GM23338 (cell line): ENCODE data around the gene RSRC1. TPM values are rescaled to one million over a fixed set of nuclear protein-coding genes. Genes with fewer than 3 reads are reported as not detected.

Experiments used
- ATAC-seq: fragments of 200-7000 bp; cut with Tn5 transposase; 3 replicates; pipeline ENCODE4 v1.9.1; 2020
- DNase-seq: peaks from one replicate; pipeline ENCODE4 v3.0.0-alpha.2; 2015; ENCODE audit warnings: low spot score
- H2AFZ ChIP-seq: fragments of 200-600 bp; sonication (generic); 2 replicates; pipeline ENCODE4 v1.8.0; 2016; ENCODE audit warnings: antibody characterized with exemption, mild to moderate bottlenecking, moderate library complexity
- H3F3A ChIP-seq: fragments of 200-600 bp; sonication (generic); replicated peaks from 2 replicates; pipeline ENCODE4 v1.8.0; 2017; ENCODE audit warnings: antibody characterized with exemption, mixed run types, low read depth
- H3K27ac ChIP-seq: fragments of 200-600 bp; sonication (generic); 2 replicates; pipeline ENCODE4 v1.6.1; 2016; ENCODE audit warnings: low read depth
- H3K27me3 ChIP-seq: fragments of 200-600 bp; sonication (generic); 2 replicates; pipeline ENCODE4 v1.8.0; 2016; ENCODE audit warnings: mild to moderate bottlenecking, mixed run types, moderate library complexity; ENCODE audit not compliant: insufficient read depth
- H3K36me3 ChIP-seq: fragments of 200-600 bp; sonication (generic); 2 replicates; pipeline ENCODE4 v1.8.0; 2016; ENCODE audit warnings: mild to moderate bottlenecking; ENCODE audit not compliant: insufficient read depth
- H3K4me1 ChIP-seq: fragments of 200-600 bp; sonication (generic); 2 replicates; pipeline ENCODE4 v1.8.0; 2016; ENCODE audit warnings: mild to moderate bottlenecking, moderate library complexity; ENCODE audit not compliant: insufficient read depth
- H3K4me2 ChIP-seq: fragments of 200-600 bp; sonication (generic); 2 replicates; pipeline ENCODE4 v1.7.1; 2017; ENCODE audit warnings: mixed run types
- H3K4me3 ChIP-seq: fragments of 200-600 bp; sonication (generic); 2 replicates; pipeline ENCODE4 v1.6.1; 2016; ENCODE audit warnings: mixed run types
- H3K79me2 ChIP-seq: fragments of 200-600 bp; sonication (generic); replicated peaks from 2 replicates; pipeline ENCODE4 v1.8.0; 2017; ENCODE audit warnings: mild to moderate bottlenecking; ENCODE audit not compliant: insufficient read depth
- H3K9me2 ChIP-seq: fragments of 200-600 bp; sonication (generic); 2 replicates; pipeline ENCODE4 v1.8.0; 2017; ENCODE audit not compliant: insufficient read depth
- H4K20me1 ChIP-seq: fragments of 200-600 bp; sonication (generic); replicated peaks from 2 replicates; pipeline ENCODE4 v1.8.0; 2017; ENCODE audit warnings: mild to moderate bottlenecking; ENCODE audit not compliant: insufficient read depth
- H3K27ac Mint-ChIP-seq: 2 replicates; pipeline ENCODE4 v1.8.0; 2020; ENCODE audit warnings: inconsistent platforms, mild to moderate bottlenecking, moderate library complexity, mixed read lengths
- H3K27me3 Mint-ChIP-seq: 3 replicates; pipeline ENCODE4 v1.8.0; 2022; ENCODE audit warnings: low read depth, mild to moderate bottlenecking, moderate library complexity, mixed read lengths, inconsistent platforms; ENCODE audit not compliant: insufficient read depth, poor library complexity
- H3K36me3 Mint-ChIP-seq: 3 replicates; pipeline ENCODE4 v1.8.0; 2021; ENCODE audit warnings: low read depth, mild to moderate bottlenecking, inconsistent platforms, moderate library complexity, mixed read lengths
- H3K4me1 Mint-ChIP-seq: 3 replicates; pipeline ENCODE4 v1.8.0; 2020; ENCODE audit warnings: mild to moderate bottlenecking, inconsistent platforms, mixed read lengths
- H3K4me3 Mint-ChIP-seq: 3 replicates; pipeline ENCODE4 v1.8.0; 2021; ENCODE audit warnings: moderate library complexity, mild to moderate bottlenecking, inconsistent platforms, mixed read lengths
- H3K9me3 Mint-ChIP-seq: 3 replicates; pipeline ENCODE4 v1.8.0; 2020; ENCODE audit warnings: moderate library complexity, mild to moderate bottlenecking, inconsistent platforms, mixed read lengths
- EZH2 ChIP-seq: fragments of 200-600 bp; sonication (generic); IDR thresholded peaks from one replicate; pipeline ENCODE4 v1.8.0; 2017; ENCODE audit warnings: antibody characterized with exemption, mild to moderate bottlenecking, low read depth; ENCODE audit not compliant: unreplicated experiment
- EZH2phosphoT487 ChIP-seq: fragments of 200-600 bp; sonication (generic); IDR thresholded peaks from one replicate; pipeline ENCODE4 v1.8.1; 2018; ENCODE audit warnings: antibody characterized with exemption; ENCODE audit not compliant: unreplicated experiment
- NANOG ChIP-seq: IDR thresholded peaks from 2 replicates; pipeline ENCODE4 v1.6.1; 2016; ENCODE audit warnings: antibody characterized with exemption, borderline replicate concordance
- polyA plus RNA-seq: library from polyadenylated mRNA; unstranded; fragments of >200 nt; fragmentation: Nextera tagmentation; extraction: Ambion mirVana; gene quantifications from 2 replicates; pipeline ENCODE4 v1.2.1, GENCODE V29; 2016
- total RNA-seq: library from RNA; depleted of rRNA; stranded (reverse); fragments of >200 nt; shearing (Covaris generic); gene quantifications from 2 replicates; pipeline ENCODE4 v1.2.3, GENCODE V29; 2014
- TF ChIP-seq, protein P1 (sequence below): IDR thresholded peaks from 2 replicates; pipeline ENCODE4 v1.6.1; 2016; ENCODE audit warnings: antibody characterized with exemption
- TF ChIP-seq, protein P2 (sequence below): fragments of 250-450 bp; sonication (Bioruptor Pico); IDR thresholded peaks from 2 replicates; pipeline ENCODE4 v1.5.0; 2020; ENCODE audit warnings: mild to moderate bottlenecking, moderate library complexity

Gene RSRC1
- total and polyA plus RNA-seq, 2 experiments from 2014 or later = 32.5 to 76.8 TPM

DNA sequence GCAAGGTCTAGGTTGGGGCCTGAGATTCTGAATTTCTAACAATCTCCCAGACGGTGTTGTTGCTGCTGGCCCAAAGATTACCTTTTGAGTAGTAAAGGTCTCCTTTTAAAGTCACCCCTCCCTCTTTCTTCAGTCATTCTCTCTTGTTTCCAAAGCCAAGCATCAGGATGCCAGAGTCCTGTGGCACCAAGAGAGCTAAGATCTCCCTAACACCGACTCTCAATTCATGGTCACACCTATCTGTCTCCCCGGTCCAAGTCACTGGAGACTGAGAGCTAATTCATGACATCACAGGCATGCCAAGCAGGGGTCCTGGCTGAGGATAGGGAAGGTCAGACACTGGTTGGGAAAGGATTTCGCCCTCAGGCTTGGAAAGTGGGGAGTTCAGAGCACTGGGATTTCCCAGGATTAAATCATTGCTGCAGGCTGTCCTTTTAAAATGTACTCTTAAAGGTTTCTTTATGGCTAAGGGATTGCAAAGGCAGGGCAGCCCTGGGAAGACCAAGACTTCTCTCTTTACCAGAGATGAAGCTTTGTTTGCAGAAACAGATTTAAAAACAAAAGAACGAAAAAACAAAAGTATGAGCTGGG is 11.0 kb upstream of the RSRC1 start:
- H3K4me3 Mint-ChIP-seq = peak overlapping the region; percentile 95
- Histone ChIP-seq H3K79me2 (no peaks in the 10 kb centered on the region), H2AFZ (no peak overlapping the region), H3K4me2 (peak overlapping the region; percentile 89), H3K4me3 (peak overlapping the region; percentile 88), H3K27ac (no peak overlapping the region), H3F3A (peaks cover 9% of the 10 kb centered on the region), H3K36me3 (no peaks in the 10 kb centered on the region), H4K20me1 (peaks cover 3% of the 10 kb centered on the region; the same call in 1 of the 2 replicates), H3K9me2 (no peaks in the 10 kb centered on the region), H3K27me3 (peaks cover 96% of the 10 kb centered on the region), H3K4me1 (peaks cover 77% of the 10 kb centered on the region)
- peaks cover 100% of the 10 kb centered on the region for H3K27me3 Mint-ChIP-seq
- H3K4me1 Mint-ChIP-seq = peaks cover 43% of the 10 kb centered on the region
- ATAC-seq (no peak; the same call in 1 of the 3 replicates), DNase-seq (peak; percentile 55)
- H3K9me3 Mint-ChIP-seq = peaks cover 3% of the 10 kb centered on the region
- no peak overlapping the region for H3K27ac Mint-ChIP-seq
- no peaks in the 10 kb centered on the region for H3K36me3 Mint-ChIP-seq
- TF ChIP-seq EZH2 = peak; percentile 51
- no peak for TF ChIP-seq EZH2phosphoT487
- TF ChIP-seq, protein P1, sequence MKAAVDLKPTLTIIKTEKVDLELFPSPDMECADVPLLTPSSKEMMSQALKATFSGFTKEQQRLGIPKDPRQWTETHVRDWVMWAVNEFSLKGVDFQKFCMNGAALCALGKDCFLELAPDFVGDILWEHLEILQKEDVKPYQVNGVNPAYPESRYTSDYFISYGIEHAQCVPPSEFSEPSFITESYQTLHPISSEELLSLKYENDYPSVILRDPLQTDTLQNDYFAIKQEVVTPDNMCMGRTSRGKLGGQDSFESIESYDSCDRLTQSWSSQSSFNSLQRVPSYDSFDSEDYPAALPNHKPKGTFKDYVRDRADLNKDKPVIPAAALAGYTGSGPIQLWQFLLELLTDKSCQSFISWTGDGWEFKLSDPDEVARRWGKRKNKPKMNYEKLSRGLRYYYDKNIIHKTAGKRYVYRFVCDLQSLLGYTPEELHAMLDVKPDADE = no peak
- no peak for TF ChIP-seq NANOG

DNA sequence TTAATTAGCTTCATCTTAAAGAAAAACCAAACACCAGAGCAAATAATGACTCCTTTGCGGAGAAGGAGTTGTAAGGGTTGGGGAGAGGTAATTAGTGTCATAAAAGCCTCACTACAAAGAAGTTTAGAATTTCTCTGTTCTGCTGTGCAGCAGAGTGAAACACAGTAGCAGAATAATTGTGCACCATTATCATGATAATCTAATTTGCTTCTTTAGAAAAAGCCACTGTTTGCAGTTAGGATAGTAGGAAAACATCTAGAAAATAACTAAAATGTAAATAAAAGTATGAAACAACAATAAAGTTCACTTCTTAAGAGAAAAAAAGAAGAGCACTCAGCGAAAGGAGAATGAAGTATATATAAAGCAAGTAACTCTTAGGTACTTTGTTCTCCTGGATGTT is 9.2 kb upstream of the RSRC1 start:
- Histone ChIP-seq H2AFZ (no peak overlapping the region), H4K20me1 (peaks cover 3% of the 10 kb centered on the region; the same call in 1 of the 2 replicates), H3K4me2 (0 out of 2 replicates have a peak overlapping the region, but pooled peaks have one; percentile 1), H3F3A (peaks cover 12% of the 10 kb centered on the region), H3K79me2 (no peaks in the 10 kb centered on the region), H3K36me3 (no peaks in the 10 kb centered on the region), H3K4me1 (peaks cover 74% of the 10 kb centered on the region), H3K4me3 (no peak overlapping the region), H3K27me3 (peaks cover 96% of the 10 kb centered on the region), H3K27ac (no peak overlapping the region), H3K9me2 (no peaks in the 10 kb centered on the region)
- ATAC-seq (no peak), DNase-seq (no peak)
- no peak for TF ChIP-seq EZH2
- Mint-ChIP-seq H3K4me1 (peaks cover 50% of the 10 kb centered on the region), H3K27ac (no peak overlapping the region), H3K4me3 (no peak overlapping the region), H3K36me3 (no peaks in the 10 kb centered on the region), H3K9me3 (peaks cover 3% of the 10 kb centered on the region), H3K27me3 (peaks cover 97% of the 10 kb centered on the region)

DNA sequence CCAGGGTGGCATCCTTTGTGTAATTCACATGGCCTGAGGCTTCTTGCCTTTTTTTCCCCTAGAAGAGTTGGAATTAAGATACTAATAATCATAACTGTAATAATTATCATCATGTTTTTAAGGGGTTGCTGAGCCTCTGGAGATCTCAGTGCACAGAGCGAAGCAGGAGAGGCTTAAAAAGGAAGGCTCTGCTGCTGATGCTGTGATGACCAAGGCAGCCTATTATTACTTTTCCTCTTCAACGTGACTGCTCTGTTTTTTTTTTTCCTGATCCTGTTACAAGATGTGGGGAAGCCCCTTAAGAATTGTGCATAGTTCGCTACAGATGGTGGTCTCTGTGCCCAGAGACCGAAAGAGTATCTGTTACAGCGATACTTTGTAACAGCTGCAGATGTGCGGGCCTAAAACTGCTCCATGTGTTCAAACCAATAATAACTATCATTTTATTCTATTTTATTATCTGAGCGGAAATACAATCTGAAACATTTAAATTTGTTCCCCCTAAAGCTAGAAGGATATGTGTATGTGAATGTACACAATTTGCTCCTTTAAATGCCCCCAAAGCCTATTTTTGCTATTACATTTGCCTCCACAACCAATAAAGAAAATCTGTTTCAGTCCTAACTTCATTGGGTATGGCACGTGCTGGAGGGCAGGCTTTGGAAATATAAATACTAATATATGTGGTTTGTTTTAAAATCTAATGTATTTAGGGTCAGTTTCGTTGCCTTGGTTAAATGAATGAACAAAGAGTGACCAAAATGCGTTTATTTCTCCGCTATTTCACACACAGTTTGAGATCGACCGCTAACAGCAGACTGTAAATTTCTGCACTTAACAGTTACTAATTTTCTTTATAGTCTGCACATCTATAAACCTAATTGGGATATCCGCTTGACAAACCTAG is 8.3 kb upstream of the RSRC1 start:
- Histone ChIP-seq H3F3A (peaks cover 12% of the 10 kb centered on the region), H3K27me3 (peaks cover 96% of the 10 kb centered on the region), H3K79me2 (no peaks in the 10 kb centered on the region), H3K27ac (no peak overlapping the region), H3K4me3 (no peak overlapping the region), H3K9me2 (no peaks in the 10 kb centered on the region), H3K36me3 (no peaks in the 10 kb centered on the region), H4K20me1 (no peaks in the 10 kb centered on the region), H2AFZ (no peak overlapping the region), H3K4me2 (peak overlapping the region; percentile 91; the same call in 1 of the 2 replicates), H3K4me1 (peaks cover 66% of the 10 kb centered on the region)
- Mint-ChIP-seq H3K4me1 (peaks cover 45% of the 10 kb centered on the region), H3K4me3 (no peak overlapping the region), H3K27me3 (peaks cover 96% of the 10 kb centered on the region), H3K36me3 (no peaks in the 10 kb centered on the region), H3K9me3 (peaks cover 3% of the 10 kb centered on the region), H3K27ac (no peak overlapping the region)
- TF ChIP-seq, protein P2, sequence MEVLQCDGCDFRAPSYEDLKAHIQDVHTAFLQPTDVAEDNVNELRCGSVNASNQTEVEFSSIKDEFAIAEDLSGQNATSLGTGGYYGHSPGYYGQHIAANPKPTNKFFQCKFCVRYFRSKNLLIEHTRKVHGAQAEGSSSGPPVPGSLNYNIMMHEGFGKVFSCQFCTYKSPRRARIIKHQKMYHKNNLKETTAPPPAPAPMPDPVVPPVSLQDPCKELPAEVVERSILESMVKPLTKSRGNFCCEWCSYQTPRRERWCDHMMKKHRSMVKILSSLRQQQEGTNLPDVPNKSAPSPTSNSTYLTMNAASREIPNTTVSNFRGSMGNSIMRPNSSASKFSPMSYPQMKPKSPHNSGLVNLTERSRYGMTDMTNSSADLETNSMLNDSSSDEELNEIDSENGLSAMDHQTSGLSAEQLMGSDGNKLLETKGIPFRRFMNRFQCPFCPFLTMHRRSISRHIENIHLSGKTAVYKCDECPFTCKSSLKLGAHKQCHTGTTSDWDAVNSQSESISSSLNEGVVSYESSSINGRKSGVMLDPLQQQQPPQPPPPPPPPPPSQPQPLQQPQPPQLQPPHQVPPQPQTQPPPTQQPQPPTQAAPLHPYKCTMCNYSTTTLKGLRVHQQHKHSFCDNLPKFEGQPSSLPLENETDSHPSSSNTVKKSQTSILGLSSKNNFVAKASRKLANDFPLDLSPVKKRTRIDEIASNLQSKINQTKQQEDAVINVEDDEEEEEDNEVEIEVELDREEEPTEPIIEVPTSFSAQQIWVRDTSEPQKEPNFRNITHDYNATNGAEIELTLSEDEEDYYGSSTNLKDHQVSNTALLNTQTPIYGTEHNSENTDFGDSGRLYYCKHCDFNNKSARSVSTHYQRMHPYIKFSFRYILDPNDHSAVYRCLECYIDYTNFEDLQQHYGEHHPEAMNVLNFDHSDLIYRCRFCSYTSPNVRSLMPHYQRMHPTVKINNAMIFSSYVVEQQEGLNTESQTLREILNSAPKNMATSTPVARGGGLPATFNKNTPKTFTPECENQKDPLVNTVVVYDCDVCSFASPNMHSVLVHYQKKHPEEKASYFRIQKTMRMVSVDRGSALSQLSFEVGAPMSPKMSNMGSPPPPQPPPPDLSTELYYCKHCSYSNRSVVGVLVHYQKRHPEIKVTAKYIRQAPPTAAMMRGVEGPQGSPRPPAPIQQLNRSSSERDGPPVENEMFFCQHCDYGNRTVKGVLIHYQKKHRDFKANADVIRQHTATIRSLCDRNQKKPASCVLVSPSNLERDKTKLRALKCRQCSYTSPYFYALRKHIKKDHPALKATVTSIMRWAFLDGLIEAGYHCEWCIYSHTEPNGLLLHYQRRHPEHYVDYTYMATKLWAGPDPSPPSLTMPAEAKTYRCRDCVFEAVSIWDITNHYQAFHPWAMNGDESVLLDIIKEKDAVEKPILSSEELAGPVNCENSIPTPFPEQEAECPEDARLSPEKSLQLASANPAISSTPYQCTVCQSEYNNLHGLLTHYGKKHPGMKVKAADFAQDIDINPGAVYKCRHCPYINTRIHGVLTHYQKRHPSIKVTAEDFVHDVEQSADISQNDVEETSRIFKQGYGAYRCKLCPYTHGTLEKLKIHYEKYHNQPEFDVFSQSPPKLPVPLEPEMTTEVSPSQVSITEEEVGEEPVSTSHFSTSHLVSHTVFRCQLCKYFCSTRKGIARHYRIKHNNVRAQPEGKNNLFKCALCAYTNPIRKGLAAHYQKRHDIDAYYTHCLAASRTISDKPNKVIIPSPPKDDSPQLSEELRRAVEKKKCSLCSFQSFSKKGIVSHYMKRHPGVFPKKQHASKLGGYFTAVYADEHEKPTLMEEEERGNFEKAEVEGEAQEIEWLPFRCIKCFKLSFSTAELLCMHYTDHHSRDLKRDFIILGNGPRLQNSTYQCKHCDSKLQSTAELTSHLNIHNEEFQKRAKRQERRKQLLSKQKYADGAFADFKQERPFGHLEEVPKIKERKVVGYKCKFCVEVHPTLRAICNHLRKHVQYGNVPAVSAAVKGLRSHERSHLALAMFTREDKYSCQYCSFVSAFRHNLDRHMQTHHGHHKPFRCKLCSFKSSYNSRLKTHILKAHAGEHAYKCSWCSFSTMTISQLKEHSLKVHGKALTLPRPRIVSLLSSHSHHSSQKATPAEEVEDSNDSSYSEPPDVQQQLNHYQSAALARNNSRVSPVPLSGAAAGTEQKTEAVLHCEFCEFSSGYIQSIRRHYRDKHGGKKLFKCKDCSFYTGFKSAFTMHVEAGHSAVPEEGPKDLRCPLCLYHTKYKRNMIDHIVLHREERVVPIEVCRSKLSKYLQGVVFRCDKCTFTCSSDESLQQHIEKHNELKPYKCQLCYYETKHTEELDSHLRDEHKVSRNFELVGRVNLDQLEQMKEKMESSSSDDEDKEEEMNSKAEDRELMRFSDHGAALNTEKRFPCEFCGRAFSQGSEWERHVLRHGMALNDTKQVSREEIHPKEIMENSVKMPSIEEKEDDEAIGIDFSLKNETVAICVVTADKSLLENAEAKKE (CRISPR knock-in tag) = no peak
- TF ChIP-seq EZH2 = peak; percentile 42
- ATAC-seq = no peak
- no peak for DNase-seq
